NCI-H69 (cell line): ENCODE data around the gene LAGE3.
"Not testable (repeated sequence)": the region's sequence is repeated elsewhere in the genome, so short reads cannot be mapped to it uniquely, and the experiment has no call there.

Experiments
- DNase-seq: peaks from one replicate; lab custom pipeline; 2025; lab: John Stamatoyannopoulos, UW

The LAGE3 gene

GRCh38 chrX:154502098-154502497 lies 23.0 kb upstream of the LAGE3 start:
- no peak for DNase-seq

GRCh38 chrX:154501423-154501822 lies 22.3 kb upstream of the LAGE3 start:
- not testable (repeated sequence) for DNase-seq

- not testable (repeated sequence) for DNase-seq
Observed at GRCh38 chrX:154496591-154497137, 17.6 kb upstream of the LAGE3 start.

- no peak for DNase-seq
Observed at GRCh38 chrX:154495472-154495922, 16.4 kb upstream of the LAGE3 start.

- no peak for DNase-seq
Observed at GRCh38 chrX:154494715-154495114, 15.6 kb upstream of the LAGE3 start.

- DNase-seq: peak; percentile 95
Observed at GRCh38 chrX:154490414-154491083, 11.5 kb upstream of the LAGE3 start, which contains the start of gene SLC10A3. Gene SLC10A3 (minus strand): TSS chrX:154490629. CDS start chrX:154488940, 1,689 bp downstream.

GRCh38 chrX:154490021-154490413 lies 10.9 kb upstream of the LAGE3 start:
- DNase-seq: peak; percentile 44

- DNase-seq: no peak
Observed at GRCh38 chrX:154489182-154489581, 10.1 kb upstream of the LAGE3 start.

GRCh38 chrX:154488336-154489075 lies 9.4 kb upstream of the LAGE3 start:
- no peak for DNase-seq

- DNase-seq: no peak
Observed at GRCh38 chrX:154487518-154488290, 8.6 kb upstream of the LAGE3 start.

- peak; percentile 65 for DNase-seq
Observed at GRCh38 chrX:154486396-154487207, 7.5 kb upstream of the LAGE3 start, which contains the start of gene UBL4A. Gene UBL4A (minus strand): TSS chrX:154486615. CDS start chrX:154486584, 31 bp downstream.

- DNase-seq: peak; percentile 29
Observed at GRCh38 chrX:154486052-154486395, 6.9 kb upstream of the LAGE3 start.

GRCh38 chrX:154485150-154486051 lies 6.3 kb upstream of the LAGE3 start:
- no peak for DNase-seq

- no peak for DNase-seq
Observed at GRCh38 chrX:154484255-154485149, 5.4 kb upstream of the LAGE3 start.

GRCh38 chrX:154483325-154483724 lies 4.2 kb upstream of the LAGE3 start:
- no peak for DNase-seq

GRCh38 chrX:154482786-154483185 lies 3.7 kb upstream of the LAGE3 start:
- DNase-seq: no peak

- peak; percentile 11 for DNase-seq
Observed at GRCh38 chrX:154481911-154482601, 3.0 kb upstream of the LAGE3 start.

- no peak for DNase-seq
Observed at GRCh38 chrX:154481195-154481594, 2.1 kb upstream of the LAGE3 start.
